HepG2 (cell line): ENCODE measurements around the gene UNC79. TPM values are rescaled to one million over a fixed set of nuclear protein-coding genes. Genes with fewer than 3 reads are reported as not detected.

Source experiments
- ATAC-seq: fragments of 200-7000 bp; cut with Tn5 transposase; 3 replicates; pipeline ENCODE4 v1.9.1; 2020; ENCODE audit warnings: mild to moderate bottlenecking, moderate library complexity
- BruUV-seq: library from RNA; stranded (reverse); fragments of 400-500 nt; replicated peaks from 2 replicates; lab custom pipeline; 2021; lab: Mats Ljungman, UMichigan
- CTCF ChIA-PET: fragments of 300-600 bp; formaldehyde crosslinking; extraction: SDS; loops from one replicate; lab custom pipeline; 2021; ENCODE audit warnings: low total read pairs, inconsistent platforms, low intra/inter-chr PET ratio; lab: Yijun Ruan, JAX
- POLR2A ChIA-PET: fragments of 350-600 bp; sonication (Branson Sonifier 250); formaldehyde crosslinking; loops from one replicate; lab custom pipeline; 2020; ENCODE audit warnings: antibody characterized with exemption, inconsistent platforms; lab: Yijun Ruan, JAX
- DNase-seq: peaks from one replicate; pipeline ENCODE4 v3.0.0-alpha.2; 2015; ENCODE audit warnings: low spot score
- FAIRE-seq: peaks from 3 replicates; lab custom pipeline; 2011; peaks lifted over from hg19 to GRCh38; lab: Jason Lieb, UNC
- H2AFZ ChIP-seq: one replicate; pipeline ENCODE4 v1.6.1; 2011; ENCODE audit warnings: low read length, inconsistent platforms
- H3K27ac ChIP-seq: fragments of 300-600 bp; 3 replicates; pipeline ENCODE4 v1.8.0; 2011; ENCODE audit warnings: mixed run types, mild to moderate bottlenecking, mixed read lengths, low read length, inconsistent platforms; ENCODE audit not compliant: insufficient read depth; ENCODE audit errors: extremely low read length
- H3K27me3 ChIP-seq, 2 experiments: fragments of 200-600 bp in 1 of 2; 2 replicates in 1 of 2; 3 replicates in 1 of 2; pipeline versions ENCODE4 v1.6.0 to v1.8.0; 2011; ENCODE audit warnings: low read length in 2 of 2, mild to moderate bottlenecking in 2 of 2, moderate library complexity in 2 of 2, inconsistent platforms in 1 of 2; ENCODE audit not compliant: insufficient read depth in 2 of 2, control insufficient read depth in 1 of 2
- H3K36me3 ChIP-seq, 2 experiments: fragments of 200-600 bp in 1 of 2; replicated peaks in 1 of 2; 2 replicates in 1 of 2; 3 replicates in 1 of 2; pipeline versions ENCODE4 v1.5.1 to v1.8.0; 2011; ENCODE audit warnings: low read length in 2 of 2, inconsistent platforms in 1 of 2; ENCODE audit not compliant: insufficient read depth in 2 of 2, control insufficient read depth in 1 of 2
- H3K4me1 ChIP-seq: 2 replicates; pipeline ENCODE4 v1.5.1; 2012; ENCODE audit warnings: low read length, inconsistent platforms; ENCODE audit not compliant: insufficient read depth
- H3K4me2 ChIP-seq: 2 replicates; pipeline ENCODE4 v1.6.0; 2011; ENCODE audit warnings: low read depth, low read length, inconsistent platforms
- H3K4me3 ChIP-seq, 3 experiments: fragments of 200-600 bp in 1 of 3; sonication (generic), shearing (Covaris generic) in 1 of 3; replicated peaks in 1 of 3; 2 replicates each; pipeline ENCODE4 v1.5.1; 2011 to 2016; ENCODE audit warnings: low read length in 3 of 3, inconsistent platforms in 2 of 3, low read depth in 2 of 3, mild to moderate bottlenecking in 2 of 3, control low read depth in 1 of 3, mixed read lengths in 1 of 3; ENCODE audit not compliant: insufficient read depth in 1 of 3
- H3K79me2 ChIP-seq: one replicate; pipeline ENCODE4 v1.6.1; 2011; ENCODE audit warnings: low read length, inconsistent platforms; ENCODE audit not compliant: insufficient read depth
- H3K9ac ChIP-seq: 2 replicates; pipeline ENCODE4 v1.6.0; 2011; ENCODE audit warnings: mild to moderate bottlenecking, low read depth, low read length, inconsistent platforms; ENCODE audit not compliant: insufficient read depth
- H3K9me3 ChIP-seq: 2 replicates; pipeline ENCODE4 v1.5.1; 2012; ENCODE audit warnings: mild to moderate bottlenecking, low read length
- H4K20me1 ChIP-seq: 2 replicates; pipeline ENCODE4 v1.6.0; 2011; ENCODE audit warnings: inconsistent platforms, mild to moderate bottlenecking, low read length, moderate library complexity; ENCODE audit not compliant: insufficient read depth
- HNF1A ChIP-seq, 2 experiments: sonication (generic) in 1 of 2; formaldehyde crosslinking in 1 of 2; IDR thresholded peaks; 2 replicates each; pipeline versions ENCODE4 v1.4.0 to v1.6.1; 2016 to 2020; ENCODE audit warnings: borderline replicate concordance in 1 of 2, low read depth in 1 of 2, mild to moderate bottlenecking in 1 of 2, missing genetic modification reagents in 1 of 2
- NFATC3 ChIP-seq: sonication (generic); formaldehyde crosslinking; IDR thresholded peaks from 2 replicates; pipeline ENCODE4 v1.5.1; 2020; ENCODE audit warnings: mild to moderate bottlenecking, missing genetic modification reagents
- TFDP2 ChIP-seq: sonication (generic); formaldehyde crosslinking; IDR thresholded peaks from 2 replicates; pipeline ENCODE4 v1.4.0; 2020; ENCODE audit warnings: missing genetic modification reagents
- ZNF234 ChIP-seq: sonication (generic); formaldehyde crosslinking; conservative IDR thresholded peaks from 2 replicates; pipeline ENCODE4 v1.5.1; 2020; ENCODE audit warnings: mild to moderate bottlenecking, missing genetic modification reagents
- ZNF576 ChIP-seq: sonication (generic); formaldehyde crosslinking; IDR thresholded peaks from 2 replicates; pipeline ENCODE4 v1.4.0; 2020; ENCODE audit warnings: mild to moderate bottlenecking, missing genetic modification reagents
- in situ Hi-C: cut with HindIII; loops from 2 replicates; pipeline ENCODE4 v1.10.0; 2017; ENCODE audit warnings: low pct_unique_long_range_greater_than_20kb; ENCODE audit not compliant: extremely low pct_ligation_motif_present
- intact Hi-C: fragments of 100-400 bp; cut with micrococcal nuclease; formaldehyde crosslinking; loops from one replicate; pipeline ENCODE4 v1.10.0; 2022; ENCODE audit not compliant: unreplicated experiment
- polyA plus RNA-seq, 8 experiments: library from polyadenylated mRNA; depleted of rRNA in 3 of 8; stranded (reverse) in 7 of 8; unstranded in 1 of 8; fragments of >200 nt; fragmentation: Illumina TruSeq in 4 of 8; extraction: Trizol in 4 of 8; gene quantifications; 2 replicates each; pipeline versions ENCODE4 v1.2.1 to v1.2.3, GENCODE V29; 2011 to 2016; ENCODE audit warnings: low read depth in 4 of 8, missing spikeins in 1 of 8, mixed read lengths in 1 of 8; ENCODE audit not compliant: insufficient read depth in 1 of 8
- total RNA-seq, 5 experiments: library from RNA; depleted of rRNA; stranded (reverse); fragments of >200 nt; fragmentation: Illumina TruSeq; extraction: Trizol; gene quantifications; 2 replicates each; pipeline ENCODE4 v1.2.3, GENCODE V29; 2016; ENCODE audit warnings: low read depth in 1 of 5

UNC79 gene
- total and polyA plus RNA-seq, 2 of the 13 experiments (the other 11 are each of a cell fraction or from before 2014, with no cell fraction given) = under 0.01 TPM; not detected in 1

- DNase-seq (no peak), FAIRE-seq (no peak), ATAC-seq (no peak)
- intact Hi-C loops = no loop called here
- no peak overlapping the region for H3K4me2 ChIP-seq
- no peak overlapping the region for H3K4me3 ChIP-seq
- ChIA-PET CTCF (no interaction called here), POLR2A (no interaction called here)
- no peaks in the 10 kb centered on the region for H4K20me1 ChIP-seq
- no peak overlapping the region for H3K9ac ChIP-seq
- peaks cover 0 to 3% of the 10 kb centered on the region in 2 experiments; a peak in 1 of 5 replicates for H3K27me3 ChIP-seq
- H3K36me3 ChIP-seq = no peaks in the 10 kb centered on the region
- in situ Hi-C loops = loop anchor here (10.0 kb wide), 1 partner anchor 315 kb away; no protein-coding TSS in a partner anchor
- H3K79me2 ChIP-seq = no peaks in the 10 kb centered on the region
- no peaks in the 10 kb centered on the region for H3K9me3 ChIP-seq
- no peak overlapping the region for H3K27ac ChIP-seq
- no TSS peak for BruUV-seq
- no peak overlapping the region for H2AFZ ChIP-seq
- TF ChIP-seq ZNF576 = no peak
- no peak for TF ChIP-seq HNF1A (IDR thresholded peaks at IDR 0.05; ENCODE audit: low read depth)
- TF ChIP-seq HNF1A (CRISPR knock-in tag; IDR thresholded peaks at IDR 0.05; ENCODE audit: borderline replicate concordance) = no peak
- TF ChIP-seq ZNF234 (CRISPR knock-in tag) = no peak
- no peak for TF ChIP-seq NFATC3 (CRISPR knock-in tag)
- TF ChIP-seq TFDP2 (CRISPR knock-in tag) = no peak
- H3K4me1 ChIP-seq = no peaks in the 10 kb centered on the region
These were observed 118.9 kb downstream of the UNC79 start for GRCh38 chr14:93549595-93549994.
